A549 (cell line): ENCODE results near the gene PBX3. TPM values are rescaled to one million over a fixed set of nuclear protein-coding genes. Genes with fewer than 3 reads are reported as not detected.

Experiments
- ATAC-seq, 2 experiments: fragments of 200-7000 bp in 1 of 2; fragments of >200 bp in 1 of 2; cut with Nextera tagmentation in 1 of 2; cut with Tn5 transposase in 1 of 2; 3 replicates each; pipeline versions ENCODE4 v1.8.0 to v1.9.1; 2018 to 2020; ENCODE audit warnings: mild to moderate bottlenecking in 1 of 2, moderate library complexity in 1 of 2
- CTCF ChIA-PET: fragments of 300-600 bp; sonication (Branson Sonifier 250); formaldehyde crosslinking; extraction: SDS; loops from one replicate; lab custom pipeline; 2021; ENCODE audit warnings: antibody characterized with exemption, inconsistent platforms; lab: Yijun Ruan, JAX
- POLR2A ChIA-PET: fragments of 350-600 bp; formaldehyde crosslinking; extraction: SDS; loops from one replicate; lab custom pipeline; 2021; ENCODE audit warnings: antibody characterized with exemption, inconsistent platforms; lab: Yijun Ruan, JAX
- DNase-seq, 2 experiments: peaks; one replicate each; pipeline versions ENCODE4 v3.0.0 to v3.0.0-alpha.2; 2011 to 2016; ENCODE audit warnings: low read depth in 1 of 2, low spot score in 1 of 2
- FAIRE-seq: peaks from 2 replicates; lab custom pipeline; 2011; peaks lifted over from hg19 to GRCh38; lab: Jason Lieb, UNC
- H3K27ac ChIP-seq, 2 experiments: fragments of >200 bp; sonication (Bioruptor Twin); formaldehyde crosslinking; 3 replicates each; pipeline ENCODE4 v1.5.1; 2016 to 2017
- H3K4me1 ChIP-seq: fragments of >200 bp; sonication (Bioruptor Twin); formaldehyde crosslinking; 3 replicates; pipeline ENCODE4 v1.6.1; 2016
- H3K4me2 ChIP-seq: fragments of >200 bp; sonication (Bioruptor Twin); formaldehyde crosslinking; 3 replicates; pipeline ENCODE4 v1.6.1; 2016
- H3K4me3 ChIP-seq: fragments of >200 bp; sonication (Bioruptor Twin); formaldehyde crosslinking; 3 replicates; pipeline ENCODE4 v1.5.1; 2016
- H3K9me3 ChIP-seq: fragments of >200 bp; sonication (Bioruptor Twin); formaldehyde crosslinking; 3 replicates; pipeline ENCODE4 v1.6.1; 2016
- BHLHE40 ChIP-seq: IDR thresholded peaks from 2 replicates; pipeline ENCODE4 v1.6.1; 2012; ENCODE audit warnings: low read depth, low read length, inconsistent platforms
- CBX2 ChIP-seq: fragments of 200-600 bp; sonication (generic); IDR thresholded peaks from 2 replicates; pipeline ENCODE4 v1.6.1; 2016; ENCODE audit warnings: low read depth, mild to moderate bottlenecking, borderline replicate concordance
- CEBPB ChIP-seq, 2 experiments: fragments of >200 bp in 1 of 2; sonication (Bioruptor Twin) in 1 of 2; formaldehyde crosslinking in 1 of 2; IDR thresholded peaks; 2 replicates each; pipeline ENCODE4 v1.6.1; 2012 to 2016
- CHD2 ChIP-seq: fragments of 150-350 bp; IDR thresholded peaks from 2 replicates; pipeline ENCODE4 v1.6.1; 2014; ENCODE audit warnings: low read length; ENCODE audit not compliant: partially characterized antibody
- ESRRA ChIP-seq: fragments of 150-350 bp; IDR thresholded peaks from 2 replicates; pipeline ENCODE4 v1.6.1; 2014; ENCODE audit warnings: mild to moderate bottlenecking, low read length, borderline replicate concordance
- FOSL2 ChIP-seq, 2 experiments: fragments of 450-650 bp in 1 of 2; fragments of >200 bp in 1 of 2; sonication (Bioruptor Twin) in 1 of 2; formaldehyde crosslinking; IDR thresholded peaks; 2 replicates each; pipeline versions ENCODE4 v1.5.0 to v1.6.1; 2016 to 2020; ENCODE audit warnings: mild to moderate bottlenecking in 1 of 2, moderate library complexity in 1 of 2
- HDAC2 ChIP-seq: fragments of 200-600 bp; sonication (generic); IDR thresholded peaks from 2 replicates; pipeline ENCODE4 v1.6.1; 2016
- HEYL ChIP-seq: fragments of 250-450 bp; sonication (Bioruptor Pico); IDR thresholded peaks from 2 replicates; pipeline ENCODE4 v1.8.0; 2021; ENCODE audit warnings: mild to moderate bottlenecking, moderate library complexity
- HOXA7 ChIP-seq: fragments of 250-450 bp; sonication (Bioruptor Pico); IDR thresholded peaks from 2 replicates; pipeline ENCODE4 v1.5.0; 2020; ENCODE audit warnings: mild to moderate bottlenecking, moderate library complexity
- HOXB13 ChIP-seq: fragments of 250-450 bp; sonication (Bioruptor Pico); IDR thresholded peaks from 2 replicates; pipeline ENCODE4 v1.5.0; 2020; ENCODE audit warnings: low read depth, mild to moderate bottlenecking, moderate library complexity
- JUNB ChIP-seq: fragments of >200 bp; sonication (Bioruptor Twin); formaldehyde crosslinking; IDR thresholded peaks from 2 replicates; pipeline ENCODE4 v1.6.1; 2016
- KDM1A ChIP-seq: fragments of 200-600 bp; sonication (generic); IDR thresholded peaks from 2 replicates; pipeline ENCODE4 v1.6.1; 2016; ENCODE audit warnings: low read depth, mild to moderate bottlenecking
- MAZ ChIP-seq: fragments of 150-350 bp; IDR thresholded peaks from 2 replicates; pipeline ENCODE4 v1.6.1; 2014; ENCODE audit warnings: antibody characterized with exemption, low read depth, low read length, borderline replicate concordance
- MYC ChIP-seq: IDR thresholded peaks from 2 replicates; pipeline ENCODE4 v1.6.1; 2012; ENCODE audit warnings: mild to moderate bottlenecking, inconsistent platforms, low read length, improper control_type of control experiment, borderline replicate concordance
- PHF8 ChIP-seq: fragments of 200-600 bp; sonication (generic); IDR thresholded peaks from 2 replicates; pipeline ENCODE4 v1.6.1; 2016; ENCODE audit warnings: low read depth, mild to moderate bottlenecking, antibody characterized with exemption, moderate library complexity, borderline replicate concordance
- POLR2A ChIP-seq: IDR thresholded peaks from 2 replicates; pipeline ENCODE4 v1.6.1; 2012; ENCODE audit warnings: mild to moderate bottlenecking, low read length
- RAD21 ChIP-seq, 2 experiments: fragments of >200 bp in 1 of 2; sonication (Bioruptor Twin) in 1 of 2; formaldehyde crosslinking in 1 of 2; IDR thresholded peaks in 1 of 2; conservative IDR thresholded peaks in 1 of 2; 2 replicates in 1 of 2; 3 replicates in 1 of 2; pipeline ENCODE4 v1.6.1; 2012 to 2018; ENCODE audit warnings: inconsistent platforms in 1 of 2
- RARB ChIP-seq: fragments of 250-450 bp; sonication (Bioruptor Pico); IDR thresholded peaks from 2 replicates; pipeline ENCODE4 v1.8.0; 2021; ENCODE audit warnings: mild to moderate bottlenecking, moderate library complexity
- RCOR1 ChIP-seq: fragments of 150-350 bp; IDR thresholded peaks from 2 replicates; pipeline ENCODE4 v1.6.1; 2014; ENCODE audit warnings: antibody characterized with exemption, low read length, low read depth
- RNF2 ChIP-seq: fragments of 200-600 bp; sonication (generic); IDR thresholded peaks from 2 replicates; pipeline ENCODE4 v1.6.1; 2016; ENCODE audit warnings: low read depth, mild to moderate bottlenecking, antibody characterized with exemption, moderate library complexity, borderline replicate concordance
- SREBF2 ChIP-seq: fragments of 450-650 bp; IDR thresholded peaks from 2 replicates; pipeline ENCODE4 v1.6.1; 2014; ENCODE audit warnings: mild to moderate bottlenecking, moderate library complexity
- TFCP2L1 ChIP-seq: fragments of 250-450 bp; sonication (Bioruptor Pico); IDR thresholded peaks from 2 replicates; pipeline ENCODE4 v1.5.0; 2021; ENCODE audit warnings: mild to moderate bottlenecking
- TP53 ChIP-seq: fragments of 250-450 bp; sonication (Bioruptor Pico); IDR thresholded peaks from 2 replicates; pipeline ENCODE4 v1.5.0; 2021; ENCODE audit warnings: mild to moderate bottlenecking, moderate library complexity
- ZC3H11A ChIP-seq: fragments of 450-650 bp; IDR thresholded peaks from 2 replicates; pipeline ENCODE4 v1.6.1; 2014; ENCODE audit warnings: antibody characterized with exemption, mild to moderate bottlenecking
- ZNF302 ChIP-seq: fragments of 250-450 bp; sonication (Bioruptor Pico); IDR thresholded peaks from 2 replicates; pipeline ENCODE4 v1.9.0; 2021; ENCODE audit warnings: inconsistent platforms, mild to moderate bottlenecking, moderate library complexity
- ZSCAN20 ChIP-seq: fragments of 250-450 bp; sonication (Bioruptor Pico); IDR thresholded peaks from 2 replicates; pipeline ENCODE4 v1.8.0; 2022; ENCODE audit warnings: mild to moderate bottlenecking, moderate library complexity
- WGBS: methylation state at CpG from one replicate; pipeline ENCODE4 v1.1.6; 2017; ENCODE audit errors: missing lambda C conversion rate; 5-methylcytosine and 5-hydroxymethylcytosine counted together
- polyA plus RNA-seq, 4 experiments: library from polyadenylated mRNA; depleted of rRNA in 3 of 4; stranded (reverse); fragments of >200 nt; fragmentation: RNase III in 1 of 4; extraction: RNeasy Plus Mini Kit Qiagen cat#74134 plus additional on column Dnase treatment in 1 of 4; gene quantifications; 2 replicates in 3 of 4; 3 replicates in 1 of 4; pipeline ENCODE4 v1.2.3, GENCODE V29; 2011 to 2017
- TF ChIP-seq, protein P1 (sequence below): fragments of 150-350 bp; IDR thresholded peaks from 2 replicates; pipeline ENCODE4 v1.6.1; 2014; ENCODE audit warnings: low read depth, mild to moderate bottlenecking, low read length
- TF ChIP-seq, protein P2 (sequence below): fragments of >200 bp; sonication (Bioruptor Twin); formaldehyde crosslinking; IDR thresholded peaks from 3 replicates; pipeline ENCODE4 v1.5.1; 2016
- TF ChIP-seq, protein P3 (sequence below): fragments of >200 bp; sonication (Bioruptor Twin); formaldehyde crosslinking; IDR thresholded peaks from 3 replicates; pipeline ENCODE4 v1.6.1; 2016
- TF ChIP-seq, protein P4 (sequence below): fragments of 450-650 bp; IDR thresholded peaks from 2 replicates; pipeline ENCODE4 v1.6.1; 2014; ENCODE audit warnings: antibody characterized with exemption

The PBX3 gene
- polyA plus RNA-seq, 2 of the 4 experiments (the other 2 are of a cell fraction) = 10.7 to 23.5 TPM

DNA sequence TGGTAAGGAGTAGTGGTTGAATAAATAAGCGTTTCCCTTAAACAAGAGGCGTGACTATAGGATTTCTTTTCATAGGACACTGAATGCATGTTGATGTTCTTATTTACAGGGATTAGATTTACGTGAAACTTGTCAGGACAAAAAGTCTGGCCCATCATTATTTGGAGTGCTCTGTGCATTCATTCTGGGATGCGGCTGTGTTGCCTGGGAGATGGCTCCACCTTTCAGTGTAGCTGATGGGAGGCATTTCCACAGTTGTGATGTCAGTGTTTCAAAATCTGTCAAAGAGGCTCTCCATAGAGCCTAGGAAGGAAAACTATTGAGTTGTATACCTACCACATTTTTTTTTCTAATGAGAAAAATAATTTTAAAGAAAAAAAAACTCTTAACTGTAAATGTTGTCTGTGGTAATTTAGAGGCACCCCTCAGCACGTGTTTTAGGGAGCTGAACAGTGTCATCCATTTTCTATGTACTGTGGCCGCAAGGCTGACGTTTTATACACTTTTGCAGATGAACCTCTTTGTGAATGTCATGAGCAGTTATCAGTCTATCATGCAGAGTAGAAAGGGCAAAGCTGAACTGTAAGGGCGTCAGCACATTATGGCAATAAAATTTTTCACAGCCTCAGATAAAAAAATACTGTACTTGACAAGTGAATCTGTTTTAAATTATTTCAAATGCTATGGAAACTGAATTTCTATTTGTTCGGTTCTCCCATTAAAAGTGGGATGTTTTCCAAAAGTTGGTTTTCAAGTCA lies 202.7 kb downstream of the PBX3 start:
- Histone ChIP-seq H3K9me3 (peaks cover 15% of the 10 kb centered on the region), H3K4me2 (no peak overlapping the region), H3K4me3 (no peak overlapping the region), H3K4me1 (no peaks in the 10 kb centered on the region), H3K27ac (no peak overlapping the region)
- POLR2A ChIA-PET = no interaction called here
- no peak for TF ChIP-seq RCOR1
- no peak for TF ChIP-seq JUNB
- TF ChIP-seq ZC3H11A = no peak
- TF ChIP-seq MAZ = no peak
- TF ChIP-seq FOSL2 (IDR thresholded peaks at IDR 0.05) = no peak
- no peak for TF ChIP-seq FOSL2 (CRISPR knock-in tag; IDR thresholded peaks at IDR 0.05)
- TF ChIP-seq, protein P1, sequence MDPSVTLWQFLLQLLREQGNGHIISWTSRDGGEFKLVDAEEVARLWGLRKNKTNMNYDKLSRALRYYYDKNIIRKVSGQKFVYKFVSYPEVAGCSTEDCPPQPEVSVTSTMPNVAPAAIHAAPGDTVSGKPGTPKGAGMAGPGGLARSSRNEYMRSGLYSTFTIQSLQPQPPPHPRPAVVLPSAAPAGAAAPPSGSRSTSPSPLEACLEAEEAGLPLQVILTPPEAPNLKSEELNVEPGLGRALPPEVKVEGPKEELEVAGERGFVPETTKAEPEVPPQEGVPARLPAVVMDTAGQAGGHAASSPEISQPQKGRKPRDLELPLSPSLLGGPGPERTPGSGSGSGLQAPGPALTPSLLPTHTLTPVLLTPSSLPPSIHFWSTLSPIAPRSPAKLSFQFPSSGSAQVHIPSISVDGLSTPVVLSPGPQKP = no peak
- TF ChIP-seq RAD21 (conservative IDR thresholded peaks at IDR 0.05 in 1 of 2, IDR thresholded peaks at IDR 0.05 in 1 of 2) = no peak
- TF ChIP-seq TP53 (CRISPR knock-in tag) = no peak
- no peak for TF ChIP-seq PHF8
- TF ChIP-seq, protein P2, sequence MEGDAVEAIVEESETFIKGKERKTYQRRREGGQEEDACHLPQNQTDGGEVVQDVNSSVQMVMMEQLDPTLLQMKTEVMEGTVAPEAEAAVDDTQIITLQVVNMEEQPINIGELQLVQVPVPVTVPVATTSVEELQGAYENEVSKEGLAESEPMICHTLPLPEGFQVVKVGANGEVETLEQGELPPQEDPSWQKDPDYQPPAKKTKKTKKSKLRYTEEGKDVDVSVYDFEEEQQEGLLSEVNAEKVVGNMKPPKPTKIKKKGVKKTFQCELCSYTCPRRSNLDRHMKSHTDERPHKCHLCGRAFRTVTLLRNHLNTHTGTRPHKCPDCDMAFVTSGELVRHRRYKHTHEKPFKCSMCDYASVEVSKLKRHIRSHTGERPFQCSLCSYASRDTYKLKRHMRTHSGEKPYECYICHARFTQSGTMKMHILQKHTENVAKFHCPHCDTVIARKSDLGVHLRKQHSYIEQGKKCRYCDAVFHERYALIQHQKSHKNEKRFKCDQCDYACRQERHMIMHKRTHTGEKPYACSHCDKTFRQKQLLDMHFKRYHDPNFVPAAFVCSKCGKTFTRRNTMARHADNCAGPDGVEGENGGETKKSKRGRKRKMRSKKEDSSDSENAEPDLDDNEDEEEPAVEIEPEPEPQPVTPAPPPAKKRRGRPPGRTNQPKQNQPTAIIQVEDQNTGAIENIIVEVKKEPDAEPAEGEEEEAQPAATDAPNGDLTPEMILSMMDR = no peak
- TF ChIP-seq CEBPB (IDR thresholded peaks at IDR 0.05) = no peak
- TF ChIP-seq, protein P3, sequence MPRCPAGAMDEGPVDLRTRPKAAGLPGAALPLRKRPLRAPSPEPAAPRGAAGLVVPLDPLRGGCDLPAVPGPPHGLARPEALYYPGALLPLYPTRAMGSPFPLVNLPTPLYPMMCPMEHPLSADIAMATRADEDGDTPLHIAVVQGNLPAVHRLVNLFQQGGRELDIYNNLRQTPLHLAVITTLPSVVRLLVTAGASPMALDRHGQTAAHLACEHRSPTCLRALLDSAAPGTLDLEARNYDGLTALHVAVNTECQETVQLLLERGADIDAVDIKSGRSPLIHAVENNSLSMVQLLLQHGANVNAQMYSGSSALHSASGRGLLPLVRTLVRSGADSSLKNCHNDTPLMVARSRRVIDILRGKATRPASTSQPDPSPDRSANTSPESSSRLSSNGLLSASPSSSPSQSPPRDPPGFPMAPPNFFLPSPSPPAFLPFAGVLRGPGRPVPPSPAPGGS = no peak
- TF ChIP-seq RNF2 = no peak
- no peak for TF ChIP-seq ZNF302
- no peak for TF ChIP-seq KDM1A
- no peak for TF ChIP-seq RARB (CRISPR knock-in tag)
- no peak for TF ChIP-seq ZSCAN20 (CRISPR knock-in tag)
- TF ChIP-seq MYC = no peak
- TF ChIP-seq SREBF2 = no peak
- FAIRE-seq (no peak), DNase-seq (no peak), ATAC-seq (no peak)
- 92% methylated on average over 9 of the region's 9 CpGs for WGBS
- CTCF ChIA-PET = interaction anchor here (0.7 to 1.0 kb wide), 2 partner anchors 23 to 86 kb away, joined by 3 to 4 read pairs; no protein-coding TSS in a partner anchor

DNA sequence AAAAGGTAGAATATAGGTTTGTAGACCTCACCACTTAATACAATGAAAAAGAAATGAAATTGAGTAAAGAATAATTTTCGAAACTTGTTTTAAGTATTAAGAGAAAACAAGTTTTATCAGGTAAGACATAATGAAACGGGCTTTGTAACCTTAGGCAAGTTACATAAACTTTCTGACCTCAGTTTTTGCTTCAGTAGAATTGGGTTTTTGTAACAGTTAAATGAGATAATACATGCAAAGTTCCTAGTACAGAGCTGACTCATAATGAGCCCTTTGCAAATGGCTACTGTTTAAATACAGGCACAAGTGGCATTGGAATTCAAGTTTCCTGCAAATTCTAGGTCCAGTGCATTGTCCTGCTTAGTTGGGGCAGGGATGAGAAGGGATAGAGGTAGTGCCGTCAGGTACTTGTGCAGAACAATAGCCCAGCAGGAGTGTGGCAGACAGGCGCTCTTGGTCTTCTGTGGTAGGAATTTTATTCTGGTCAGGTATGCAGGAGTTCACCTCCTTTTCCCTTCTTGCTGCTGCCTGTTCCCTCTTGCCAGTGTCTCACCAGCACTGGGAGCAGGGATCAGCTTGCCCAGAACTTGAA lies 203.8 kb downstream of the PBX3 start:
- ChIA-PET CTCF (interaction anchor here (1.0 to 1.2 kb wide), 2 partner anchors 20 to 24 kb away, joined by 3 read pairs; no protein-coding TSS in a partner anchor), POLR2A (no interaction called here)
- Histone ChIP-seq H3K4me1 (no peaks in the 10 kb centered on the region), H3K4me3 (no peak overlapping the region), H3K9me3 (peaks cover 8% of the 10 kb centered on the region), H3K27ac (no peak overlapping the region), H3K4me2 (no peak overlapping the region)
- FAIRE-seq (no peak), DNase-seq (no peak), ATAC-seq (no peak)
- TF ChIP-seq ESRRA (no peak), HOXB13 (CRISPR knock-in tag) (no peak), JUNB (no peak), CHD2 (no peak), KDM1A (no peak), CBX2 (no peak), HDAC2 (no peak), BHLHE40 (no peak), HOXA7 (CRISPR knock-in tag) (no peak), CEBPB (IDR thresholded peaks at IDR 0.05) (no peak), RAD21 (conservative IDR thresholded peaks at IDR 0.05 in 1 of 2, IDR thresholded peaks at IDR 0.05 in 1 of 2) (no peak), POLR2A (no peak), TFCP2L1 (CRISPR knock-in tag) (no peak), HEYL (CRISPR knock-in tag) (no peak), ZSCAN20 (CRISPR knock-in tag) (no peak)
- TF ChIP-seq, protein P1 = no peak
- TF ChIP-seq, protein P4, sequence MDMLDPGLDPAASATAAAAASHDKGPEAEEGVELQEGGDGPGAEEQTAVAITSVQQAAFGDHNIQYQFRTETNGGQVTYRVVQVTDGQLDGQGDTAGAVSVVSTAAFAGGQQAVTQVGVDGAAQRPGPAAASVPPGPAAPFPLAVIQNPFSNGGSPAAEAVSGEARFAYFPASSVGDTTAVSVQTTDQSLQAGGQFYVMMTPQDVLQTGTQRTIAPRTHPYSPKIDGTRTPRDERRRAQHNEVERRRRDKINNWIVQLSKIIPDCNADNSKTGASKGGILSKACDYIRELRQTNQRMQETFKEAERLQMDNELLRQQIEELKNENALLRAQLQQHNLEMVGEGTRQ = no peak
- 83% methylated on average over 4 of the region's 4 CpGs for WGBS
